H9 (cell line): Measurements from ENCODE around the gene CDH5. TPM values are rescaled to one million over a fixed set of nuclear protein-coding genes. Genes with fewer than 3 reads are reported as not detected.

Experiments
- DNase-seq: peaks from one replicate; pipeline ENCODE4 v3.0.0-alpha.2; 2017
- H2AFZ ChIP-seq: one replicate; pipeline ENCODE4 v1.6.1; 2013; ENCODE audit warnings: mild to moderate bottlenecking, low read length, control low read depth, moderate library complexity
- H2AK5ac ChIP-seq: 2 replicates; pipeline ENCODE4 v1.6.1; 2013; ENCODE audit warnings: low read length, control low read depth, mixed read lengths; ENCODE audit not compliant: insufficient read length
- H2BK120ac ChIP-seq: one replicate; pipeline ENCODE4 v1.6.1; 2013; ENCODE audit warnings: low read depth, mild to moderate bottlenecking, low read length, control low read depth, inconsistent platforms; ENCODE audit not compliant: poor library complexity, severe bottlenecking
- H2BK12ac ChIP-seq: 2 replicates; pipeline ENCODE4 v1.6.1; 2013; ENCODE audit warnings: low read length, control low read depth, mixed read lengths, low read depth; ENCODE audit not compliant: insufficient read length
- H2BK15ac ChIP-seq: 2 replicates; pipeline ENCODE4 v1.6.1; 2013; ENCODE audit warnings: low read depth, low read length, control low read depth
- H2BK20ac ChIP-seq: one replicate; pipeline ENCODE4 v1.6.1; 2013; ENCODE audit warnings: low read depth, mild to moderate bottlenecking, low read length, control low read depth, inconsistent platforms; ENCODE audit not compliant: poor library complexity, severe bottlenecking
- H2BK5ac ChIP-seq: 2 replicates; pipeline ENCODE4 v1.6.1; 2013; ENCODE audit warnings: low read length, control low read depth, mixed read lengths; ENCODE audit not compliant: insufficient read length
- H3K14ac ChIP-seq: 2 replicates; pipeline ENCODE4 v1.6.1; 2013; ENCODE audit warnings: low read length, control low read depth; ENCODE audit not compliant: insufficient read depth
- H3K18ac ChIP-seq: 2 replicates; pipeline ENCODE4 v1.6.1; 2013; ENCODE audit warnings: low read depth, mild to moderate bottlenecking, mixed read lengths, low read length, control low read depth; ENCODE audit not compliant: insufficient read length
- H3K23ac ChIP-seq: 2 replicates; pipeline ENCODE4 v1.6.1; 2013; ENCODE audit warnings: low read length, control low read depth, mixed read lengths, low read depth; ENCODE audit not compliant: insufficient read length
- H3K23me2 ChIP-seq: 2 replicates; pipeline ENCODE4 v1.6.1; 2013; ENCODE audit warnings: low read depth, mild to moderate bottlenecking, mixed read lengths, low read length, control low read depth; ENCODE audit not compliant: insufficient read length, poor library complexity, severe bottlenecking
- H3K27ac ChIP-seq: 2 replicates; pipeline ENCODE4 v1.5.1; 2013; ENCODE audit warnings: low read length, control low read depth, mixed read lengths, low read depth; ENCODE audit not compliant: insufficient read length
- H3K27me3 ChIP-seq: 2 replicates; pipeline ENCODE4 v1.6.1; 2013; ENCODE audit warnings: low read length, control low read depth, inconsistent platforms; ENCODE audit not compliant: insufficient read depth
- H3K4ac ChIP-seq: 2 replicates; pipeline ENCODE4 v1.6.1; 2013; ENCODE audit warnings: low read depth, mild to moderate bottlenecking, control low read depth, inconsistent platforms, low read length, moderate library complexity
- H3K4me1 ChIP-seq: 2 replicates; pipeline ENCODE4 v1.6.1; 2013; ENCODE audit warnings: low read length, control low read depth, inconsistent platforms; ENCODE audit not compliant: insufficient read depth
- H3K4me2 ChIP-seq: 2 replicates; pipeline ENCODE4 v1.6.1; 2013; ENCODE audit warnings: low read length, control low read depth, mixed read lengths; ENCODE audit not compliant: insufficient read length, insufficient read depth
- H3K56ac ChIP-seq: 2 replicates; pipeline ENCODE4 v1.6.1; 2013; ENCODE audit warnings: low read depth, mild to moderate bottlenecking, mixed read lengths, low read length, control low read depth; ENCODE audit not compliant: insufficient read length
- H3K79me1 ChIP-seq: 2 replicates; pipeline ENCODE4 v1.6.1; 2013; ENCODE audit warnings: low read depth, mild to moderate bottlenecking, moderate library complexity, low read length, control low read depth, inconsistent platforms; ENCODE audit not compliant: insufficient read depth, poor library complexity, severe bottlenecking
- H3K79me2 ChIP-seq: 2 replicates; pipeline ENCODE4 v1.6.1; 2013; ENCODE audit warnings: low read length, control low read depth, inconsistent platforms; ENCODE audit not compliant: insufficient read depth
- H3K9ac ChIP-seq: 2 replicates; pipeline ENCODE4 v1.6.1; 2013; ENCODE audit warnings: low read length, control low read depth, mixed read lengths; ENCODE audit not compliant: insufficient read length; ENCODE audit errors: extremely low read depth
- H3K9me3 ChIP-seq: one replicate; pipeline ENCODE4 v1.6.1; 2013; ENCODE audit warnings: low read depth, low read length, inconsistent platforms; ENCODE audit not compliant: control insufficient read depth
- H3T11ph ChIP-seq: one replicate; pipeline ENCODE4 v1.6.1; 2013; ENCODE audit warnings: mild to moderate bottlenecking, low read length, control low read depth, inconsistent platforms
- H4K20me1 ChIP-seq: one replicate; pipeline ENCODE4 v1.6.1; 2013; ENCODE audit not compliant: control insufficient read depth, insufficient read length, insufficient read depth
- H4K5ac ChIP-seq: 2 replicates; pipeline ENCODE4 v1.6.1; 2013; ENCODE audit warnings: low read depth, mild to moderate bottlenecking, mixed read lengths, low read length, control low read depth; ENCODE audit not compliant: insufficient read length
- H4K8ac ChIP-seq: replicated peaks from 2 replicates; pipeline ENCODE4 v1.6.1; 2013; ENCODE audit warnings: low read length, control low read depth, mixed read lengths, low read depth; ENCODE audit not compliant: insufficient read length
- H4K91ac ChIP-seq: 2 replicates; pipeline ENCODE4 v1.6.1; 2013; ENCODE audit warnings: low read depth, mild to moderate bottlenecking, moderate library complexity, mixed read lengths, low read length, control low read depth; ENCODE audit not compliant: insufficient read length
- H3K27ac Mint-ChIP-seq, 3 experiments: 2 replicates in 2 of 3; 3 replicates in 1 of 3; pipeline ENCODE4 v1.8.0; 2020 to 2021; ENCODE audit warnings: mixed read lengths in 3 of 3, mild to moderate bottlenecking in 1 of 3, moderate library complexity in 1 of 3
- H3K27me3 Mint-ChIP-seq: 2 replicates; pipeline ENCODE4 v1.8.0; 2021; ENCODE audit warnings: low read depth, mild to moderate bottlenecking, moderate library complexity, mixed read lengths
- H3K36me3 Mint-ChIP-seq, 3 experiments: 2 replicates in 2 of 3; 3 replicates in 1 of 3; pipeline ENCODE4 v1.8.0; 2020 to 2021; ENCODE audit warnings: low read depth in 3 of 3, mixed read lengths in 3 of 3; ENCODE audit not compliant: insufficient read depth in 1 of 3
- H3K4me1 Mint-ChIP-seq, 2 experiments: 2 replicates each; pipeline ENCODE4 v1.8.0; 2020; ENCODE audit warnings: mixed read lengths in 2 of 2
- H3K4me3 Mint-ChIP-seq, 2 experiments: 2 replicates in 1 of 2; 3 replicates in 1 of 2; pipeline ENCODE4 v1.8.0; 2020 to 2021; ENCODE audit warnings: mild to moderate bottlenecking in 2 of 2, mixed read lengths in 2 of 2, moderate library complexity in 1 of 2
- H3K9me3 Mint-ChIP-seq, 2 experiments: 2 replicates in 1 of 2; 3 replicates in 1 of 2; pipeline ENCODE4 v1.8.0; 2020; ENCODE audit warnings: mild to moderate bottlenecking in 2 of 2, mixed read lengths in 2 of 2, moderate library complexity in 1 of 2
- WGBS: extraction: QIAGEN DNeasy Blood & Tissue Kit; methylation state at CpG from one replicate; pipeline ENCODE4 v1.1.7; 2013; ENCODE audit warnings: missing lambda C conversion rate, low lambda C conversion rate, mixed read lengths; ENCODE audit not compliant: insufficient read length; ENCODE audit errors: extremely low coverage; 5-methylcytosine and 5-hydroxymethylcytosine counted together
- total RNA-seq: library from RNA; stranded (reverse); gene quantifications from 2 replicates; pipeline ENCODE4 v1.2.1, GENCODE V29; 2021
- TF ChIP-seq, protein P1 (sequence below): fragments of 200-600 bp; sonication (generic); conservative IDR thresholded peaks from 3 replicates; pipeline ENCODE4 v1.8.0; 2021; ENCODE audit warnings: antibody characterized with exemption, mild to moderate bottlenecking

CDH5 gene
- total RNA-seq, 1 experiment from 2014 or later = 0.20 TPM

DNA sequence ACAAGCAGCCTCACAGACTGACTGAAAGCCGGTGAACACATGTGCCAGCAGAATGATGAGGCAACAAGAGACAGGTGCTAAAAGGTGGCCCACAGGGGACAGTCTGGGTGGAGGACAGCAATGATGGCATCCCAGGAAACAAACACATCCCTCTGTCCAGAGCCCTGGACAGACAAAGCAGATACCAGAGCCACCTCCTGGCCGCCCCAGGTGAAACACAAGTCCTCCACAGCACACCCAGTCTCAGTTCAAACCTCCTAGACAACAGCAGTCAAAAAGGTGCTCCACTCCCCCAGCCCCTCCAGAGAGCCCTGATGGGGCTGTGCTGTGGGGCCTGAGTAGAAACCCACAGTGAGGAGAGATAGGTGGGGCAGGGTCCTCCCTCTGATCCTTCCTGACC is 20.3 kb upstream of the CDH5 start:
- Histone ChIP-seq H3K9me3 (no peaks in the 10 kb centered on the region), H2BK15ac (no peak overlapping the region), H3K18ac (no peak overlapping the region), H4K20me1 (no peaks in the 10 kb centered on the region), H3K23ac (no peak overlapping the region), H2AFZ (no peak overlapping the region), H2BK12ac (no peak overlapping the region), H3K4ac (no peak overlapping the region), H3K9ac (no peak overlapping the region), H3K4me1 (no peaks in the 10 kb centered on the region), H3K79me1 (no peaks in the 10 kb centered on the region), H3K14ac (no peak overlapping the region), H3K27me3 (peaks cover 10% of the 10 kb centered on the region; the same call in 1 of the 2 replicates), H3K56ac (no peak overlapping the region), H4K91ac (no peak overlapping the region), H3K23me2 (no peaks in the 10 kb centered on the region), H3T11ph (no peak overlapping the region), H3K27ac (no peak overlapping the region), H4K5ac (no peak overlapping the region), H2BK20ac (no peak overlapping the region), H2BK5ac (no peak overlapping the region), H2AK5ac (no peak overlapping the region), H3K4me2 (no peak overlapping the region), H4K8ac (no peak overlapping the region), H2BK120ac (no peak overlapping the region), H3K79me2 (no peaks in the 10 kb centered on the region)
- Mint-ChIP-seq H3K27me3 (peaks cover 87% of the 10 kb centered on the region), H3K4me1 (peaks cover 2 to 15% of the 10 kb centered on the region in 2 experiments), H3K36me3 (no peaks in the 10 kb centered on the region), H3K9me3 (no peaks in the 10 kb centered on the region), H3K4me3 (no peak overlapping the region), H3K27ac (no peak overlapping the region)
- TF ChIP-seq, protein P1, sequence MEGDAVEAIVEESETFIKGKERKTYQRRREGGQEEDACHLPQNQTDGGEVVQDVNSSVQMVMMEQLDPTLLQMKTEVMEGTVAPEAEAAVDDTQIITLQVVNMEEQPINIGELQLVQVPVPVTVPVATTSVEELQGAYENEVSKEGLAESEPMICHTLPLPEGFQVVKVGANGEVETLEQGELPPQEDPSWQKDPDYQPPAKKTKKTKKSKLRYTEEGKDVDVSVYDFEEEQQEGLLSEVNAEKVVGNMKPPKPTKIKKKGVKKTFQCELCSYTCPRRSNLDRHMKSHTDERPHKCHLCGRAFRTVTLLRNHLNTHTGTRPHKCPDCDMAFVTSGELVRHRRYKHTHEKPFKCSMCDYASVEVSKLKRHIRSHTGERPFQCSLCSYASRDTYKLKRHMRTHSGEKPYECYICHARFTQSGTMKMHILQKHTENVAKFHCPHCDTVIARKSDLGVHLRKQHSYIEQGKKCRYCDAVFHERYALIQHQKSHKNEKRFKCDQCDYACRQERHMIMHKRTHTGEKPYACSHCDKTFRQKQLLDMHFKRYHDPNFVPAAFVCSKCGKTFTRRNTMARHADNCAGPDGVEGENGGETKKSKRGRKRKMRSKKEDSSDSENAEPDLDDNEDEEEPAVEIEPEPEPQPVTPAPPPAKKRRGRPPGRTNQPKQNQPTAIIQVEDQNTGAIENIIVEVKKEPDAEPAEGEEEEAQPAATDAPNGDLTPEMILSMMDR = no peak
- no peak for DNase-seq
- WGBS = no CpG with 5 or more reads among the region's 2 CpGs
